ENCODE results near the gene STAC2. TPM values are rescaled to one million over a fixed set of nuclear protein-coding genes. Genes with fewer than 3 reads are reported as not detected.

STAC2 gene
- polyA plus RNA-seq, 3 donors = not detected

GRCh38 chr17:39223907-39224777 is 1.6 kb downstream of the STAC2 start:
- Histone ChIP-seq H3K9me3 (replicated peaks in 1 of 2; ENCODE audit: control insufficient read depth in 1 of 2, insufficient read depth in 1 of 2, low read length in 2 of 2) (peaks cover 0 to 6% of the 10 kb centered on the region in 2 donors), H3K4me2 (replicated peaks; ENCODE audit: extremely low read depth, low read length, poor library complexity, severe bottlenecking) (peak overlapping the region; percentile 61), H3K9ac (ENCODE audit: insufficient read depth, low read length, poor library complexity, severe bottlenecking) (no peak overlapping the region), H3K4me3 (replicated peaks in 1 of 3; ENCODE audit: low read depth in 2 of 3, low read length in 3 of 3) (no peak overlapping the region), H3K36me3 (replicated peaks in 1 of 2; ENCODE audit: control insufficient read depth in 1 of 2, insufficient read depth in 2 of 2, low read length in 2 of 2) (no peaks in the 10 kb centered on the region), H3K27me3 (ENCODE audit: control insufficient read depth in 2 of 2, insufficient read depth in 2 of 2, low read length in 2 of 2) (peaks cover 21 to 62% of the 10 kb centered on the region in 2 donors), H2AFZ (ENCODE audit: insufficient read depth, low read depth, low read length, poor library complexity, severe bottlenecking) (peak overlapping the region; percentile 41), H3K79me2 (ENCODE audit: insufficient read depth, low read length) (no peaks in the 10 kb centered on the region), H3K27ac (ENCODE audit: low read depth in 1 of 2, low read length in 2 of 2) (no peak overlapping the region), H4K20me1 (ENCODE audit: insufficient read depth, low read length) (no peaks in the 10 kb centered on the region), H3K4me1 (ENCODE audit: control insufficient read depth in 1 of 2, insufficient read depth in 2 of 2, low read length in 2 of 2) (peaks cover 10 to 16% of the 10 kb centered on the region in 2 donors)
- H3K4me3 Mint-ChIP-seq = peak overlapping the region in 1 of 2 donors; percentile 74
- H3K27ac Mint-ChIP-seq = no peak overlapping the region
- peaks cover 0 to 23% (median 7%) of the 10 kb centered on the region in 7 donors for H3K9me3 Mint-ChIP-seq
- H3K27me3 Mint-ChIP-seq (ENCODE audit: low read depth in 3 of 3) = peaks cover 56 to 78% (median 64%) of the 10 kb centered on the region in 3 donors
- intact Hi-C loops (cut with micrococcal nuclease) = no loop called here
- peaks cover 3% of the 10 kb centered on the region in 2 donors for H3K36me3 Mint-ChIP-seq
- TF ChIP-seq CTCF (IDR thresholded peaks at IDR 0.05) = no peak
- whole genome bisulfite sequencing (ENCODE audit: insufficient coverage) = 25% methylated on average over 15 of the region's 33 CpGs
- no peak for DNase-seq
- H3K4me1 Mint-ChIP-seq = peaks cover 8% of the 10 kb centered on the region

GRCh38 chr17:39222866-39223834 is 2.6 kb downstream of the STAC2 start:
- H3K27me3 Mint-ChIP-seq (ENCODE audit: low read depth in 3 of 3) = peaks cover 58 to 81% (median 63%) of the 10 kb centered on the region in 3 donors
- Histone ChIP-seq H3K36me3 (replicated peaks in 1 of 2; ENCODE audit: control insufficient read depth in 1 of 2, insufficient read depth in 2 of 2, low read length in 2 of 2) (no peaks in the 10 kb centered on the region), H3K9me3 (replicated peaks in 1 of 2; ENCODE audit: control insufficient read depth in 1 of 2, insufficient read depth in 1 of 2, low read length in 2 of 2) (peaks cover 0 to 6% of the 10 kb centered on the region in 2 donors), H4K20me1 (ENCODE audit: insufficient read depth, low read length) (no peaks in the 10 kb centered on the region), H2AFZ (ENCODE audit: insufficient read depth, low read depth, low read length, poor library complexity, severe bottlenecking) (no peak overlapping the region), H3K9ac (ENCODE audit: insufficient read depth, low read length, poor library complexity, severe bottlenecking) (no peak overlapping the region), H3K4me2 (replicated peaks; ENCODE audit: extremely low read depth, low read length, poor library complexity, severe bottlenecking) (no peak overlapping the region), H3K79me2 (ENCODE audit: insufficient read depth, low read length) (no peaks in the 10 kb centered on the region), H3K27me3 (ENCODE audit: control insufficient read depth in 2 of 2, insufficient read depth in 2 of 2, low read length in 2 of 2) (peaks cover 21 to 72% of the 10 kb centered on the region in 2 donors), H3K4me1 (ENCODE audit: control insufficient read depth in 1 of 2, insufficient read depth in 2 of 2, low read length in 2 of 2) (peaks cover 10 to 16% of the 10 kb centered on the region in 2 donors), H3K27ac (ENCODE audit: low read depth in 1 of 2, low read length in 2 of 2) (no peak overlapping the region), H3K4me3 (replicated peaks in 1 of 3; ENCODE audit: low read depth in 2 of 3, low read length in 3 of 3) (no peak overlapping the region)
- H3K4me1 Mint-ChIP-seq = peaks cover 8% of the 10 kb centered on the region
- peaks cover 0 to 21% (median 7%) of the 10 kb centered on the region in 7 donors for H3K9me3 Mint-ChIP-seq
- H3K36me3 Mint-ChIP-seq = peaks cover 3% of the 10 kb centered on the region in 2 donors
- no peak for TF ChIP-seq CTCF (IDR thresholded peaks at IDR 0.05)
- peak overlapping the region in 1 of 2 donors; percentile 74 for H3K4me3 Mint-ChIP-seq
- intact Hi-C loops (cut with micrococcal nuclease) = no loop called here
- whole genome bisulfite sequencing (ENCODE audit: insufficient coverage) = 52% methylated on average over 2 of the region's 9 CpGs
- no peak overlapping the region for H3K27ac Mint-ChIP-seq
- DNase-seq = no peak

All from CD14-positive monocyte (primary cell).